ENCODE results near the gene FNBP1. TPM values are rescaled to one million over a fixed set of nuclear protein-coding genes. Genes with fewer than 3 reads are reported as not detected.

The FNBP1 gene
- total RNA-seq, 1 donor from 2014 or later: 12.1 TPM

GRCh38 chr9:130036099-130036498 is 6.9 kb downstream of the FNBP1 start:
- DNase-seq (ENCODE audit: low read depth): no peak
- no peaks in the 10 kb centered on the region for H3K36me3 ChIP-seq (ENCODE audit: control insufficient read depth, insufficient read depth, low read length)
- TF ChIP-seq CTCF (IDR thresholded peaks at IDR 0.05; ENCODE audit: insufficient read depth, low read length, poor library complexity, severe bottlenecking): no peak
- no peaks in the 10 kb centered on the region for H3K27me3 ChIP-seq (ENCODE audit: control insufficient read depth, insufficient read depth, low read length)
- no peak overlapping the region for H3K4me3 ChIP-seq (ENCODE audit: low read depth, low read length)

GRCh38 chr9:130034570-130034969 is 8.4 kb downstream of the FNBP1 start:
- no peak for TF ChIP-seq CTCF (IDR thresholded peaks at IDR 0.05; ENCODE audit: insufficient read depth, low read length, poor library complexity, severe bottlenecking)
- Histone ChIP-seq H3K36me3 (ENCODE audit: control insufficient read depth, insufficient read depth, low read length) (no peaks in the 10 kb centered on the region), H3K4me3 (ENCODE audit: low read depth, low read length) (no peak overlapping the region), H3K27me3 (ENCODE audit: control insufficient read depth, insufficient read depth, low read length) (no peaks in the 10 kb centered on the region)
- no peak for DNase-seq (ENCODE audit: low read depth)

- no peak for TF ChIP-seq CTCF (IDR thresholded peaks at IDR 0.05; ENCODE audit: insufficient read depth, low read length, poor library complexity, severe bottlenecking)
- H3K36me3 ChIP-seq (ENCODE audit: control insufficient read depth, insufficient read depth, low read length): no peaks in the 10 kb centered on the region
These were observed 12.3 kb downstream of the FNBP1 start for GRCh38 chr9:130030651-130031127.

GRCh38 chr9:130029223-130029973 is 13.6 kb downstream of the FNBP1 start:
- H3K27me3 ChIP-seq (ENCODE audit: control insufficient read depth, insufficient read depth, low read length): no peaks in the 10 kb centered on the region
- H3K36me3 ChIP-seq (ENCODE audit: control insufficient read depth, insufficient read depth, low read length): no peaks in the 10 kb centered on the region
- no peak for DNase-seq (ENCODE audit: low read depth)
- no peak for TF ChIP-seq CTCF (IDR thresholded peaks at IDR 0.05; ENCODE audit: insufficient read depth, low read length, poor library complexity, severe bottlenecking)
- no peak overlapping the region for H3K4me3 ChIP-seq (ENCODE audit: low read depth, low read length)

More at GRCh38 chr9:130030651-130031127, 12.3 kb downstream of the FNBP1 start:
- Histone ChIP-seq H3K27me3 (ENCODE audit: control insufficient read depth, insufficient read depth, low read length) (no peaks in the 10 kb centered on the region), H3K4me3 (ENCODE audit: low read depth, low read length) (no peak overlapping the region)
- no peak for DNase-seq (ENCODE audit: low read depth)

DNA sequence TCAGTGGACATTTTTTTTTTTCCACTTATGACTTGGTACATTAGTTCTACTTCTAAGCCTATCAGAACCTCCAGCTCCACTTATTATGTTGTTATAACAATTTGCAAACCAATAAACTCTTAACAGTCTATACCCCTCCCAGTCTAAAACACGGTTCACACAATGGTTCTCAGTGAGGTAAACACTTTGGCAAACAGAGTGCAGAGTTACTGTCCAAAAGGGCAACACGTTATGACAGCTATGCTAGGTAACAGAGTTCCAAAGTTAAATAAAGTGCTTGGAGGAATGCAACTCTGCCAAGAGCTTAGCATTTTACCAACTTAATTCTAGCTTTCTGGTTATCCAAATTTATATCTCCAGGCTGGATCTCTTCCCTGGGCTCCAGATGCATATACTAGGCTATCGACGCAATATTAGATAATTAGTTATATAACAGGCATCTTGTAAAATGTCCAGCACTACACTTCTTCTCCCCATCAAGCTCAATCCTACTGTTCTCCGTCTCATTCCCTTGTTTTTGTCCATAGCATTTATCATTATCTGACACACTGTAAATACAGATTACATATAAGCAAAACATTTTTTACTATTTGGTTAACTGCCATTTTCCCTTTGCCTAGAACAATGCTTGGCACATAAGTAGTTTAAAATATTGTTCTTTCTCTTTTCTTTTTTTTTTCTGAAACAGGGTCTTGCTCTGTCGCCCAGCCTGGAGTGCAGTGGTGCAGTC is 14.3 kb downstream of the FNBP1 start:
- no peak for DNase-seq (ENCODE audit: low read depth)
- H3K4me3 ChIP-seq (ENCODE audit: low read depth, low read length): no peak overlapping the region
- no peaks in the 10 kb centered on the region for H3K27me3 ChIP-seq (ENCODE audit: control insufficient read depth, insufficient read depth, low read length)
- H3K36me3 ChIP-seq (ENCODE audit: control insufficient read depth, insufficient read depth, low read length): no peaks in the 10 kb centered on the region
- TF ChIP-seq CTCF (IDR thresholded peaks at IDR 0.05; ENCODE audit: insufficient read depth, low read length, poor library complexity, severe bottlenecking): no peak
